HL-60/S4 treated with retinoic acid at 250 ng/mL for 4 days and 3 days (cell line): Measurements from ENCODE around the gene THYN1.

Experiments used
- in situ Hi-C: fragments of 300-500 bp; cut with MboI; formaldehyde crosslinking; loops from 2 replicates; pipeline ENCODE4 v1.7.0; 2022; ENCODE audit warnings: low sequenced_read_pairs

Gene THYN1

GRCh38 chr11:134252346-134253187 is 585 bp downstream of the THYN1 start:
- in situ Hi-C loops: no loop called here

GRCh38 chr11:134250675-134251074 is 2.5 kb downstream of the THYN1 start:
- in situ Hi-C loops: no loop called here

DNA sequence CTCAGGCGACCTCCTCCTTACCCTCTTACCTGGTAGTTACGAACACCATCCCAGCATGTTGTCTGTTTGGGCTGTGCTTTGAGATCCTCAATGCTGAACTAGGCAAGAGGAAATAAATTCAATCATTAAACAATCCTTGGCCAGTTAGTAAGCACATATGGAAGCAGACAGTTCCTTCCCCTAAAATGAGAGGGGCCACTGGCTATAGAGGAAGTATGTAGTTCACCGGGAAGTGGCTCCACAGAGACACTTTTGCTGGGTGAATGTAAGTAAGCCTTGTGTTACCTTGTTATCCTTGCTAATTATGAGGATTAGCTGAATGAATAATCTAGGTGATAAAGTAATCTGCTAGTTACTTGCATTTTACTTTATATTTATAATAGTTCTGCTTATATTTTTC is 2.9 kb downstream of the THYN1 start:
- in situ Hi-C loops: no loop called here

DNA sequence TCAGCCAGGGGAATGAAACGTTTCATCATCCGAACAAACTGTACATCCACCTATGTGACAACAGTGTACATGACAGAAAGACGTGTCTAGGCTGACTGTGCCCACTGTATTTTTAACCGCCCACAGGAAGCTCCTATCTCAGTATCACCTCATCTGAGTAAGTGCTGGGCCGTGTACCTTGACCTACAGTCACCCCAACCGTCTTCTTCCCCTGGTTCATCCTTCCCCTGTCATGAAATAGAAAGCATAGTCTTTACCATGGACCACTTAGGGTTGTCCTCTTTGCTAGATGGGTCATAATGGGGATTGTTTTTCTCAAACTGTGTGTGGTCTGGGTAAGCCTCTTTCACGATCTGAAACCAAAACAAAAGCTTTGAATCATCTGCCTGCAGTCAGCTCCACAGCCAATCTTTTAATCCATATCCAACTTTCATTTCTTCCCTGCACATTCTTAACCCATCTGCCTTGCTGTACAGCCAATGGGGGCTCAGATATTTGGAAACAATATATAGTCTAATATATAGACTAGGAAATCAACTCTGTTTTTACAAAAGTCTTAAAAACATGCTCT is 4.2 kb downstream of the THYN1 start:
- in situ Hi-C loops: no loop called here

- in situ Hi-C loops: no loop called here
Observed at GRCh38 chr11:134246678-134247077, 6.5 kb downstream of the THYN1 start.

GRCh38 chr11:134246100-134246499 is 7.1 kb downstream of the THYN1 start:
- in situ Hi-C loops: no loop called here

DNA sequence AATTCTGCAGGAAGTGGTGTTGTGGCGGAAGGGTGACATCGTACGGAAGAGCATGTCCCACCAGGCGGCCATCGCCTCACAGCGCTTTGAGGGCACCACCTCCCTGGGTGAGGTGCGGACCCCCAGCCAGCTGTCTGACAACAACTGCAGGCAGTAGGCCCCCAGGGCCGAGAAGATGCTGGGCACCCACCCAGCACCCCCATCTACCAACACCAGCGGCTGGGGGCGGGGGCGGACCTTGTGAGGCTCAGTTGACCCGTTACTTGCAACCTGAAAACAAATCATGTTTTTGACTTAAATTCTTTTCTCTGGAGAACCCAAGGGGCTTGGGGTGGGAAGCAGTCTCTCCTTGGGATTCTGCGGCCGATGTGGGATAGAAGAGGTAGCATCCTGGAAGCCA is 7.7 kb downstream of the THYN1 start:
- in situ Hi-C loops: no loop called here

- in situ Hi-C loops: no loop called here
Observed at GRCh38 chr11:134244593-134244992, 8.6 kb downstream of the THYN1 start.

- in situ Hi-C loops: no loop called here
Observed at GRCh38 chr11:134243913-134244312, 9.2 kb downstream of the THYN1 start.

DNA sequence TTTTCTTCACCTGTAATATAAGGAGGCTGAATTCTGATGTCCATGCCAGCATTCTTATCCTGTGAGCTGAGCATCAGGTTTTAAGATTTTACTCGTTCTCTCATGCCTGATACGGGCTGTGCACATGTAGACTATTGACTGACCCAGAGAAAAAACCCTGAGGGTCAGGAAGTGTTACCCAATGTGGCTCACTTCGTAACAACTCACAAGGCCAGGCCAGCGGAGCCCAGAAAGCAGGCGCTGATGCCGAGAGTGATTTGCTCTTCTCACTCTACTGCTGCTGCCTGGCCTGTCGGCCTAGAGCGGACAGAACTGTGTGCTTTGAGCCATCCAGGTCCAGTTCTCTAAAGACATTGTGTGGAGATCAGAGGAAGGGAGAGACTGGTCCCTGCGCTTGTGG is 10.8 kb downstream of the THYN1 start:
- in situ Hi-C loops: no loop called here

DNA sequence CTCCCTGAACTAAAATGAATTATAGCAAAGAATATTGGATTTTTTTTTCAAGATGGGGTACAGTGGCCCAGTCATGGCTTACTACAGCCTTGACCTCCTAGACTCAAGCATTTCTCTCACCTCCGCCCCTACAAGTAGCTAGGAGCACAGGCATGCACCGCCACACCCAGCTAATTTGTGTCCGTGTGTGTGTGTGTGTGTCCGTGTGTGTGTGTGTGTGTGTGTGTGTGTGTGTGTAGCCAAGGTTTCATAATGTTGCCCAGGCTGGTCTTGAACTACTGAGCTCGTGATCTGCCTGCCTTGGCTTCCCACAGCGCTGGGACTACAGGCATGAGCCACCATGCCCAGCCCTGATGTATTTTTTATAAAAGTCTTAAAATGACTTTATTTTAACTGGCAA is 12.6 kb downstream of the THYN1 start:
- in situ Hi-C loops: no loop called here

GRCh38 chr11:134238956-134239355 is 14.2 kb downstream of the THYN1 start:
- in situ Hi-C loops: no loop called here

DNA sequence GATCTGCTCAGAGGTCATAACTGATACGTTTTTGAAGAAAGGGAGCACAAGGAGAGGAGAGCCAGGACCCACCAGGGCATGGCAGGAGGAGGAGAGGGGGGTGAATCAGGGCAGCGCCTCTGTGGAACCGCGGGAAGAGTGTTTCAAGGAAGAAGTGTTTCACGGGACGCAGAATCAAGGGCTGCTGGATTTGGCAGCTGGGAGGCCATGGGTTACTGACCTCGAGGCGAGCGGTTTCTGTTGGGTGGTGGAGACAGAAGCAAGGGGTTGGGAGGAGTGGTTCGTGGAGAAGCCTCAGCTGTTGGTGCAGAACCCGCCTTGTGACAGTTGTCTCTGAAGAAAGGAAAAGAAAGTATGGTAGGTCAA is 15.6 kb downstream of the THYN1 start:
- in situ Hi-C loops: no loop called here

- in situ Hi-C loops: no loop called here
Observed at GRCh38 chr11:134236834-134237556, 16.2 kb downstream of the THYN1 start.

GRCh38 chr11:134235399-134235798 is 17.8 kb downstream of the THYN1 start:
- in situ Hi-C loops: no loop called here

DNA sequence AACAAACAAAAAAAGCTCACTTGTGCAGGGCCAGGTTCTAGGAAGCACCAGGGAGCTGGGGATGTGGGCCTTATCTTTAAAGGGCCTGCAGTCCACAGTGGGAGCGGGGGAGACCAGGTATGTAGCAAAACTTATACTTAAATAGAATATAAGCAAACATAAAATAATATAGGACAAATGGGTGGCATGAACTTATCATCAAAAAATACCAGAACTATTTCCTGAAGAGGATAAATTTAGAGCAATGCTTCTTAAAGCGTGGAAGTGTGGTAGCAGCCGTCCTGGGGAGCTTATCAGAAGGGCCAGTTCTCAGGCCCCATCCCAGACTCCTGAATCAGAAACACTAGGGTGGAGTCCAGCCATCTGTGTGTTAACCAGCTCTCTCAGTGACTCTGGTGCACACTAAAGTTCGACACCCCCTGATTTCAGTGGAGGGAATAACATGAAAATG is 19.4 kb downstream of the THYN1 start:
- in situ Hi-C loops: no loop called here

GRCh38 chr11:134231958-134232659 is 21.0 kb downstream of the THYN1 start:
- in situ Hi-C loops: no loop called here

DNA sequence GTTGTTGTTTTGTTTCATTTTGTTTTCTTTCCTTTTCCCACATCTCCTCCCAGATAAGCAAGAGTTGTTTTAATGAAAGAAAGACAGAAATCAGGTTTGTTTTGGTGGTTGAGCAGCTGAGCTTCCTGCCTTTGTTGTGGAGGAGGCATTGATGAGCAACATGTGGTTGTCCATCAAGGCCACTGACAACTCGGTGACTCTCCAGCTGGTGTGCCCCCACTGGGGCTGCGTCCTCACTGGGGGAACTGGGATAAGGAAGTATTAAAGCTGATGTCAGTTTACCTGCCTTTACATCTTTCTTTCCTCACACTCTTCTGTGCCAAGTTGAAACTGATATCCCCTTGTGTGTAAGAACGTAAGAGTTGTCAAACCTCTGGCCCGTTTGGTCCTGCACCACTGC is 22.8 kb downstream of the THYN1 start:
- in situ Hi-C loops: no loop called here

- in situ Hi-C loops: no loop called here
Observed at GRCh38 chr11:134229126-134229790, 23.9 kb downstream of the THYN1 start.

GRCh38 chr11:134228625-134229024 is 24.5 kb downstream of the THYN1 start:
- in situ Hi-C loops: no loop called here

GRCh38 chr11:134226806-134227325 is 26.3 kb downstream of the THYN1 start:
- in situ Hi-C loops: no loop called here
